ENCODE data around the gene CCDC47.

The CCDC47 gene

DNA sequence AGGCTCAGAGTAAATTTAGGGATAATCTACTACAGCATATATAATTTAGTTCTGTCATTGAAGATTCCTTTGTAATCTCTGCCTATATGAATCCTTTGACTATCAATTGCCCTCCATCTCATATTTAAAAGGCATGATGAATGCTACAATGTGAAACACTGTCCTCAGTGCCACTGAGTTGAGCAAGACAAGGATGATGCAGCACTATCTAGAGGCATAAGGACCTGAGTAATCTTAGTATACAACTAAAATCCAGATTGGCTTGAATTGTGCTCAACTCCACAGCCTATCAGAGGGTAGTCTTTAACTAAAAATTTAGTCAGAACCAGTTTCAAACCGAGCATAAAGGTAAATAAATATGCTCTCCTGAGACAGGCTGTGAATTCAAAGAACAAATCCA, 20.2 kb downstream of the CCDC47 start:
- DNase-seq (ENCODE audit: low spot score), result no peak
- TF ChIP-seq, protein P1, sequence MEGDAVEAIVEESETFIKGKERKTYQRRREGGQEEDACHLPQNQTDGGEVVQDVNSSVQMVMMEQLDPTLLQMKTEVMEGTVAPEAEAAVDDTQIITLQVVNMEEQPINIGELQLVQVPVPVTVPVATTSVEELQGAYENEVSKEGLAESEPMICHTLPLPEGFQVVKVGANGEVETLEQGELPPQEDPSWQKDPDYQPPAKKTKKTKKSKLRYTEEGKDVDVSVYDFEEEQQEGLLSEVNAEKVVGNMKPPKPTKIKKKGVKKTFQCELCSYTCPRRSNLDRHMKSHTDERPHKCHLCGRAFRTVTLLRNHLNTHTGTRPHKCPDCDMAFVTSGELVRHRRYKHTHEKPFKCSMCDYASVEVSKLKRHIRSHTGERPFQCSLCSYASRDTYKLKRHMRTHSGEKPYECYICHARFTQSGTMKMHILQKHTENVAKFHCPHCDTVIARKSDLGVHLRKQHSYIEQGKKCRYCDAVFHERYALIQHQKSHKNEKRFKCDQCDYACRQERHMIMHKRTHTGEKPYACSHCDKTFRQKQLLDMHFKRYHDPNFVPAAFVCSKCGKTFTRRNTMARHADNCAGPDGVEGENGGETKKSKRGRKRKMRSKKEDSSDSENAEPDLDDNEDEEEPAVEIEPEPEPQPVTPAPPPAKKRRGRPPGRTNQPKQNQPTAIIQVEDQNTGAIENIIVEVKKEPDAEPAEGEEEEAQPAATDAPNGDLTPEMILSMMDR (IDR thresholded peaks at IDR 0.05; ENCODE audit: extremely low read depth, missing control alignments), result no peak

DNA sequence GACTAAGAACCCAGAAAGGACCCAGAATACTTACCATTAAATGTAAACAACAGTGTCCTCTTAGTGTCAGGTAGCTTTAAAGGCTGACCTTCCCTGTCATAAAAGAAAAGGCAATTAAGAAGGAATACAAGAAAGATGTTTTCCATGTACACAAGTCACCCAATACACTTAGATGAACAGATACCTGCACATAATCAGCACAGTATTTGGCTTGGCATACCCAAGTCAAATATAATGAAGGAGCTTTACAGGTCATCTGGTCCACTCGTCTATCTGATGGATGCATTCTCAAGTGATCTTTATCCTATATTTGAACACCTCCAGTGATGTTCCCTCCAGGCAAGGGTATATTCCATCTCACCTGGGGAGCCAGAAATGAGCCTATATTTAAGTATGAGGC, 20.7 kb downstream of the CCDC47 start:
- TF ChIP-seq, protein P1 (IDR thresholded peaks at IDR 0.05; ENCODE audit: extremely low read depth, missing control alignments), result no peak
- DNase-seq (ENCODE audit: low spot score), result no peak

DNA sequence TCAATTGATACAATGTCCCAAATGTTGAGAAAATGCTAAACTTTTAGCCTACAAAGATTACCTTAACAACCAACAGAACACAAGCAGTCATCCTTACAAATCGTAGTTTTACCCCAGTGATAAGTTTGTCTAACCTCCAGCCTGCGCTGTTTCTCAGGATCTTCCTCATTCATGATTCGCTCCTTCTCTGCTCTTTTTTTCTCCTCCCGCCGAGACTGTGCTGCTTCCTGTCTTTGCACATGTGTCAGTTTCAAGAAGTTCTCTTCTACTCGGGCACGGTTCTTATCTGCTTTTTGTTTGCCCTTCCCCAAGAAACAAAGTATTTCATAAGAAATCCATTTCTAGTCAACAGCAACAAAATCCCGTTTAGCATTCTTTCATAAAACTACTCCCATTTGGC, 21.6 kb downstream of the CCDC47 start:
- TF ChIP-seq, protein P1 (IDR thresholded peaks at IDR 0.05; ENCODE audit: extremely low read depth, missing control alignments), result no peak
- DNase-seq (ENCODE audit: low spot score), result no peak

DNA sequence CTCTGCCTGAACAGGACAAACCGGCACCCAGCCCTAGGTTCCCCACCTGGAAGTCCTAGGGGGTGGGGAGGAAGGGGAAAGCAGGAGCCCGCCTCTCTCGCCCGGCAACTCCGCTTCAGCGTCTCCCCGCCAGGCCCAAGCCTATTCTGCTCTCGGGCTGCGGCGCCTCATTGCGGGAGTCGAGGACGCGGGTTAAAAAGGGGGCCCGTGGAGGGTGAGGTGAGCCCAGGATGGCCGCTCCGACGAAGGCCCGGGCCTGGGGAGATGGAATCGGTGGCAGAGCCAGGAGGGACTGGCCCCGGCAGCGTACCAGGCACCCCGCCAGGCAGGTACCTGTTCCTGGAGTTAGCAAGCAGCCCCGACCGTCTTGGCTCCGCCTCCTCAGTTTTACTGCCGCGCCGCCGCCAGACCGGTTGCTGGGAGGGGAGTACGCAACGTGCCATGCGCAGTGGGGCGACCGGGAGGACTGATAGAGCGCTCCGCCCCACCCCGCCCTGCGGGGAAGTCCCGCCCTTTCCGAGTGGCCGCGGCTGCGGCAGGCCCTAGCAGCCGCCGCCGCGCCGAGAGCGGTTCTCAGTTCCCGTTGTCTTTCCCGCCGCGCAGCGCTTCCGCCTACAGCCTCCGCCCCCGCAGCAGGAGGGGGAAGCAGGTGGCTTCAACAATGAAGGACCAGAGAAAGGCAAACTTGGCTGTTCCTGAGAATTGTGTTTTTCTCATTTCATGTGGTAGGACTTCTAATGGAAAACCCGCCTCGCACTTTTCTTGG, 31.8 kb downstream of the CCDC47 start, which contains the start of gene STRADA:
STRADA (minus strand) TSS at position 392 of the 766 bp plus-strand sequence. CDS start 13,430 bp downstream, outside the sequence.
- peak; percentile 94 for DNase-seq (ENCODE audit: low spot score)
- TF ChIP-seq, protein P1 (IDR thresholded peaks at IDR 0.05; ENCODE audit: extremely low read depth, missing control alignments), result no peak

DNA sequence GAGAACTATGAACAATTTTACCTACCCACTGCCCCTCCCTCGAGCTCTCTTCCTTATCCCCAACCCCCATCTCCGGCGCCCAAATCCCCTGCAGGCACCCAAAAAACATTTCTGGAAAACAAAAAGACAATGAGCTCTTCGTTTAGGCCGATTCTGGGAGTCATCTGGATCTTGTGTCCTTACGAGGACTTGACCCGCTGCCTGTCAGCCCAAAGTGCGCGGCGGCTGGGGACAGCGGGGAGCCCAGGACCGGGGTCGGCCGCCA, 32.3 kb downstream of the CCDC47 start:
- peak; percentile 10 for DNase-seq (ENCODE audit: low spot score)

DNA sequence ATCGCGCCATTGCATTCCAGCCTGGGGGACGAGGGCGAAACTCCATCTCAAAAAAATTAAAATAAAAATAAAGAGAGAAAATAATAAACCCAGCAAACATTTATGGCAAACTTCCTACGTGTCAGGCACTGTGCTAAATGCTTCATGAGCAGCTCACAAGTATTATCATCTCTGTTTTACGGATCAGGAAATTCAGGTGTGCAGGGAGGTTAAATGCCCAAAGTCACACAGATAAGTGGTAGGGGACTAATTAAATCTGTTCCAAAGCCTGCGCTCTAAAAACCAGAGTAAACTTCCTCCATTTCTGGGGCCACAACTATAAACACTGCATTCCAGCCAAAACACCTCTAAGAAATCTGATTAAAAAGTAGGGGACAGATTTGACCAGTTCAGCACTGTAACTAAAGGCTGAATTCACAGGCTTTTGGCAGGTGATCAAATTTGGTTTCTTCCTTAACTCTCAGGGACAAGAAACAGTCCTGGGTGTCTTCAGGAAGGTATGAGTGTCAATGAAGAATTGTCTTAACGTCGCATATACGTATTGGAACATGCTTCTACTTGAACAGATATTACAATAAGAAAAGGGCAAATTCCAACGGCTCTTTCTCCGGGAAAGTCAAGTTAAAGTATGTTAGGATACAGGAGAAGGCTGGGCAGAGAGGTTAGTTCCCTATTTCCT, 32.8 kb downstream of the CCDC47 start:
- no peak for DNase-seq (ENCODE audit: low spot score)
- TF ChIP-seq, protein P1 (IDR thresholded peaks at IDR 0.05; ENCODE audit: extremely low read depth, missing control alignments), result no peak

More for the DNA sequence above, 32.3 kb downstream of the CCDC47 start:
- TF ChIP-seq, protein P1 (IDR thresholded peaks at IDR 0.05; ENCODE audit: extremely low read depth, missing control alignments), result no peak

DNA sequence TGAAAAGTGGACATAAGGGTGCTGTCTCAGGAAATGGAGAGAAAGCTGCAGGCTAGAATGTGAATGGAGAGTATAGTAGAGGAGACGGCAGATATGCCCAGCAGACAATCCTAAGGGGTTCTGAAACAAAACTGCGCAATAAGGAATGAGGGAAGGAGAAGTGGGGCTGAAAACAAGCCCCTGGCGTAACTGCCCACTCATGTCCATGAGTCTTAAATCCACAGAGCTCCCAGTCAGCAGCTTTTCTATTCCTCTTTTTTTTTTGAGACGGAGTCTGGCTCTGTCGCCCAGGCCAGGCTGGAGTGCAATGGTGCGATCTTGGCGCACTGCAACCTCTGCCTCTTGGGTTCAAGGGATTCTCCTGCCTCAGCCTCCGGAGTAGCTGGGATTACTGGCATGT, 37.7 kb downstream of the CCDC47 start:
- DNase-seq (ENCODE audit: low spot score), result no peak
- TF ChIP-seq, protein P1 (IDR thresholded peaks at IDR 0.05; ENCODE audit: extremely low read depth, missing control alignments), result no peak
